Ishikawa (cell line): ENCODE results near the gene HCN1.

Experiments
- CREB1 ChIP-seq: IDR thresholded peaks from 2 replicates; pipeline ENCODE4 v1.6.1; 2012; ENCODE audit warnings: low read depth
- EGR1 ChIP-seq: IDR thresholded peaks from 2 replicates; pipeline ENCODE4 v1.6.1; 2012
- EP300 ChIP-seq: IDR thresholded peaks from 2 replicates; pipeline ENCODE4 v1.6.1; 2012; ENCODE audit warnings: borderline replicate concordance
- MAX ChIP-seq: IDR thresholded peaks from 2 replicates; pipeline ENCODE4 v1.6.1; 2012
- NFIC ChIP-seq: IDR thresholded peaks from 2 replicates; pipeline ENCODE4 v1.6.1; 2012
- REST ChIP-seq: IDR thresholded peaks from 2 replicates; pipeline ENCODE4 v1.6.1; 2012; ENCODE audit warnings: low read depth, mild to moderate bottlenecking
- TAF1 ChIP-seq: IDR thresholded peaks from 2 replicates; pipeline ENCODE4 v1.6.1; 2012; ENCODE audit warnings: low read depth, mild to moderate bottlenecking
- TCF12 ChIP-seq: IDR thresholded peaks from 2 replicates; pipeline ENCODE4 v1.6.1; 2012; ENCODE audit warnings: low read depth
- YY1 ChIP-seq: IDR thresholded peaks from 2 replicates; pipeline ENCODE4 v1.6.1; 2012; ENCODE audit warnings: low read depth

DNA sequence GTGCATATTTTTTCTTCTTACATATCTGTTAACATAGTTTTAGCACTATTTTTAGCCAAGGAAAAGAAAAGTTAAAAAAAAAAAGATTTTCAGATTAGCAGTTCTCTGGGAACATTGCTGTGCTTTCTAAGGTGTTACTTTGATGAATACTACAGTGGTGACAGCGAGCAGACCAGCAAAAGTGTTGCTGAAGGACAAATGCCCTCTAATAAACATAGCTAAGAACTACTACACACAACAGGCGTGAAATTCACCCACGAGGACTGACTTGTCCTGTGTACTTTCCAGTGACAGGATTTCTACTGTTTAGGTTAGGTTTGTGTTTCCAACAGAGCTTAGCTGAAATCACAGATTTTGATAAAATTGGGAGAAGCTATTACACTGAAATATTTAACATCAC lies 153.8 kb downstream of the HCN1 start:
- TF ChIP-seq REST (no peak), CREB1 (no peak), EP300 (no peak), EGR1 (no peak), NFIC (no peak), MAX (no peak), TCF12 (no peak), TAF1 (no peak), YY1 (no peak)
